Measurements from ENCODE around the gene CAMK1. TPM values are rescaled to one million over a fixed set of nuclear protein-coding genes. Genes with fewer than 3 reads are reported as not detected.

CAMK1 gene
- total RNA-seq, 2 donors from 2014 or later = 23.8 to 45.1 TPM

DNA sequence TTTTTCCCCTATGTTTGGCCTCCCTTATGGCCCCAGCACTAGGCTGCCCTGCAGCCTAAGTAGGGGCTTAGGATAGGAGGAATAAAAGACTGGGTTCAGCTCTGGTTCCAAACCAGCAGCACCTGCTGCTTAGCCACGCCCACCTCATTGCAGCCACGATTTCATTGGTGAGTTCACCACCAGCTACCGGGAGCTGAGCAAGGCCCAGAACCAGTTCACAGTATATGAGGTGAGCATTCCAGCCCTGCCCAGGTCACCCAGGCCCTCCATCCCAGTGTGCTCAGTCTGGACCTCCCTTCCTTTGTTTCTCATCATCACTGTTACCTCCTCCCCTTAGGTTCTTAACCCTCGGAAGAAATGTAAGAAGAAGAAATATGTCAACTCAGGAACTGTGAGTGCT lies 54.6 kb downstream of the CAMK1 start:
- Mint-ChIP-seq H3K27ac (no peak overlapping the region), H3K9me3 (no peaks in the 10 kb centered on the region), H3K36me3 (no peaks in the 10 kb centered on the region)
- no peak for DNase-seq (ENCODE audit: low spot score in 2 of 2)
- no peak for ATAC-seq

GRCh38 chr3:9713142-9713541 lies 56.6 kb downstream of the CAMK1 start:
- no peak for DNase-seq (ENCODE audit: low spot score in 2 of 2)
- Mint-ChIP-seq H3K27ac (no peak overlapping the region), H3K36me3 (no peaks in the 10 kb centered on the region), H3K9me3 (no peaks in the 10 kb centered on the region)
- no peak for ATAC-seq

DNA sequence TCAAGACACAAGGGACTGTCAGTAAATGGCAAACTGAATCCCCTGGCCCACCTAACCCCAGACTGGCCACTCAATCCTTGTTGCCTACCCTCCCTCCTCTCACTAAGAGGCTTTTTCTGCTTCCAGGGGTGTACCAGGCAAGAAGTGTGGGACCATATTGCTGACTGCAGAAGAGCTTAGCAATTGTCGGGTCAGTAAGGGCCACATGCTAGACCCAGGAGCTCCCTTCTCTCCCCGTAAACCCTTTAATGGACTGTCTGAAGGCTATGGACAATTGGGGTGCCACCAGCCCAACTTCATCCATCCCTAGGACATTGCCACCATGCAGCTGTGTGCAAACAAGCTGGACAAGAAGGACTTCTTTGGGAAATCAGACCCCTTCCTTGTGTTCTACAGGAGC lies 57.3 kb downstream of the CAMK1 start:
- Mint-ChIP-seq H3K36me3 (no peaks in the 10 kb centered on the region), H3K27ac (no peak overlapping the region), H3K9me3 (no peaks in the 10 kb centered on the region)
- no peak for ATAC-seq
- DNase-seq (ENCODE audit: low spot score in 2 of 2) = no peak

DNA sequence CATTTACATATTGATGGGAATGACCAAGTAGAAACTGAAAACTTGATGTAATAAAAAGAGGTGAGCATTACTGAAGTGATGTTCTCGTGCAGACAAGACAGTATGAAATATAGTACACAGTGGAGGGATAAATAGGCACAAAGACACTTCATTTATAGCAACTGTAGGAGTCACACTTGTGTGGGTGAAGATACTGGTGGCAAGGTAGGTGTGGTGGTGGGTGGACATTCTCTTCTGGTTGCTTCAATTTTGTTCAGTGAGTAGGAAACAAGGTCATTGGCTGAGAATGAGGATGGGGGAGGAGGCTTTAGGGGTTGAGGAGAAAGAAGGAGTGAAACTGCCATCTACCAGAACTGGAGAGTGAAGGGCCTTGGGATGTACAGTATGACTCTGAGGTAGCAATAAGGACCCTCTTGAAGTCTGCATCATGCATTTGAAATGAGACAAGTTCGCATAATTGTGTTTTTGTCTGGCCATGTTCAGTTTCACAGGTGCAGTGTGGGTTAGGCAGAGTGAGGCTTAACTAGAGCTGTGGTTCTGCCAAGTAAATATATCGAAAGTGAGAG lies 59.5 kb downstream of the CAMK1 start:
- ATAC-seq (peak; percentile 31 to 72), DNase-seq (ENCODE audit: low spot score in 2 of 2) (no peak)
- Mint-ChIP-seq H3K27ac (no peak overlapping the region), H3K36me3 (peaks cover 0 to 6% of the 10 kb centered on the region in 2 donors), H3K9me3 (no peaks in the 10 kb centered on the region)

Other genes with a start within 250 kb of the CAMK1 start
- gene LHFPL4, start 216.1 kb downstream of the CAMK1 start, total RNA-seq = not detected
- 10 to 100 TPM; 46.8 to 61.0 TPM for gene MTMR14, start 120.4 kb downstream of the CAMK1 start, total RNA-seq
- gene CPNE9, start 66.1 kb downstream of the CAMK1 start, total RNA-seq = under 1 TPM in 1 of 2 donors, not detected in 1; 0.11 TPM
- 10 to 100 TPM; 24.3 to 37.0 TPM for gene BRPF1, start 38.2 kb downstream of the CAMK1 start, total RNA-seq
- gene OGG1, start 20.0 kb downstream of the CAMK1 start, total RNA-seq = 10 to 100 TPM; 34.8 to 58.0 TPM
- 10 to 100 TPM; 47.5 to 92.3 TPM for gene TADA3, start 22.5 kb upstream of the CAMK1 start, total RNA-seq
- gene ARPC4, start 23.1 kb upstream of the CAMK1 start, total RNA-seq = 100 to 1,000 TPM; 125 to 265 TPM
- 100 to 1,000 TPM in 1 of 2 donors, 10 to 100 TPM in 1; 78.1 to 121 TPM for gene TTLL3, start 40.3 kb upstream of the CAMK1 start, total RNA-seq
- gene RPUSD3, start 74.1 kb upstream of the CAMK1 start, total RNA-seq = 10 to 100 TPM; 70.7 to 83.2 TPM
- gene CIDEC, start 110.3 kb upstream of the CAMK1 start, total RNA-seq = not detected
- gene JAGN1, start 120.7 kb upstream of the CAMK1 start, total RNA-seq = 10 to 100 TPM in 1 of 2 donors, 1 to 10 TPM in 1; 7.5 to 34.4 TPM
- 1 to 10 TPM in 1 of 2 donors, under 1 TPM in 1; 0.61 to 1.4 TPM for gene IL17RE, start 132.9 kb upstream of the CAMK1 start, total RNA-seq
- gene IL17RC, start 147.2 kb upstream of the CAMK1 start, total RNA-seq = 1 to 10 TPM in 1 of 2 donors, under 1 TPM in 1; 0.18 to 1.5 TPM
- 10 to 100 TPM; 23.8 to 25.0 TPM for gene CRELD1, start 163.9 kb upstream of the CAMK1 start, total RNA-seq
- gene PRRT3, start 182.5 kb upstream of the CAMK1 start, total RNA-seq = 1 to 10 TPM; 1.6 to 6.7 TPM
- gene EMC3, start 216.9 kb upstream of the CAMK1 start, total RNA-seq = 10 to 100 TPM; 33.6 to 42.1 TPM

All from activated naive CD4-positive, alpha-beta T cell treated with anti-CD3 and anti-CD28 coated beads, Interleukin-2, amount 50 U/mL, for 72 hours (primary cell).